ENCODE results near the gene TSPOAP1. TPM values are rescaled to one million over a fixed set of nuclear protein-coding genes. Genes with fewer than 3 reads are reported as not detected.
A peak's percentile ranks its signal among the peaks of the same experiment; 100 is the strongest.

Gene TSPOAP1
- total and polyA plus RNA-seq, 2 of the 13 experiments (the other 11 are each of a cell fraction or from before 2014, with no cell fraction given), result not detected

DNA sequence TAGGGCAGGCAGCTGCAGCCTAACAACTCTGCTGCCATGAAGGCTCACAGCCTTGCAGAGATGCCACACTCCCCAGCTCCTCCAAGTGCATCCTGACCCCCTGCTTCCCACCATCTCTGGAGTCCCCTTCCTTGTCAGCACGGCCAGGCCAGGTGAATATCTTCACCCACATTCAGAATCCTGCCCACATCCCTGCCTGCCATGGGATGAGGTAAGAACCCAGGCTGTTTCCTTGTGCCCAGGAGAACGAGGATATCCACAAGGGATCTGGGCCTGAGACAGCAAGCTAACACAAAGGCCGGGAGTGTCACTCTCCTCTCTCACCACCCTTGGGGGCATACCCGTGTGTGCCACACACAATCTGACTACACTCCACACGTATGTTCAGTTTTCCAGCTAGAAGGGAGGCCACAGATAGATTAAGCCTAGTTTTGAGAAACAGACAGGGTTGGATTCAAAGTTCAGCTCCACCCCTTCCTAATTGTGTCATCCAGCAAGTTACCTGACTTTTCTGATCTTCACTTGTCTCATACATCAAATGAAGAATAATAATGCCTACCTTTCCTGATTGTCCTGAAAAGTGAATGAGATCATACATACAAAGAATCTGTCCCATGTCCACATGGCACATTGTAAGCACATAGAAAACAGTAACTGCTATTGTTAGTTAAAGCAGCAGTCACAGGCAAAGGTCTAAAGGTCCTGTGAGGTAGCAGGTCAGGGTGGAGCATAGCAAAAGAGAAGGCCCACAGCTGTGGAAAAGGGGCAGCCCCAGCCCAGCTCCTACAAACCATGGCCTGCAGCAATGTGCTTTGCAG is 40.8 kb upstream of the TSPOAP1 start (continued):
- TF ChIP-seq, protein P1, sequence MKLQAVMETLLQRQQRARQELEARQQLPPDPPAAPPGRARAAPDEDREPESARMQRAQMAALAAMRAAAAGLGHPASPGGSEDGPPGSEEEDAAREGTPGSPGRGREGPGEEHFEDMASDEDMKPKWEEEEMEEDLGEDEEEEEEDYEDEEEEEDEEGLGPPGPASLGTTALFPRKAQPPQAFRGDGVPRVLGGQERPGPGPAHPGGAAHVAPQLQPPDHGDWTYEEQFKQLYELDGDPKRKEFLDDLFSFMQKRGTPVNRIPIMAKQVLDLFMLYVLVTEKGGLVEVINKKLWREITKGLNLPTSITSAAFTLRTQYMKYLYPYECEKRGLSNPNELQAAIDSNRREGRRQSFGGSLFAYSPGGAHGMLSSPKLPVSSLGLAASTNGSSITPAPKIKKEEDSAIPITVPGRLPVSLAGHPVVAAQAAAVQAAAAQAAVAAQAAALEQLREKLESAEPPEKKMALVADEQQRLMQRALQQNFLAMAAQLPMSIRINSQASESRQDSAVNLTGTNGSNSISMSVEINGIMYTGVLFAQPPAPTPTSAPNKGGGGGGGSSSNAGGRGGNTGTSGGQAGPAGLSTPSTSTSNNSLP (IDR thresholded peaks at IDR 0.05; ENCODE audit: low read depth, low read length), result peak; percentile 67
- TF ChIP-seq POLR2A (IDR thresholded peaks at IDR 0.05; ENCODE audit: insufficient read depth in 1 of 2, low read depth in 2 of 2, low read length in 2 of 2), result peak; percentile 12 to 31; a peak in 2 of 4 replicates
- TF ChIP-seq NFRKB (IDR thresholded peaks at IDR 0.05), result no peak
- TF ChIP-seq, protein P2, sequence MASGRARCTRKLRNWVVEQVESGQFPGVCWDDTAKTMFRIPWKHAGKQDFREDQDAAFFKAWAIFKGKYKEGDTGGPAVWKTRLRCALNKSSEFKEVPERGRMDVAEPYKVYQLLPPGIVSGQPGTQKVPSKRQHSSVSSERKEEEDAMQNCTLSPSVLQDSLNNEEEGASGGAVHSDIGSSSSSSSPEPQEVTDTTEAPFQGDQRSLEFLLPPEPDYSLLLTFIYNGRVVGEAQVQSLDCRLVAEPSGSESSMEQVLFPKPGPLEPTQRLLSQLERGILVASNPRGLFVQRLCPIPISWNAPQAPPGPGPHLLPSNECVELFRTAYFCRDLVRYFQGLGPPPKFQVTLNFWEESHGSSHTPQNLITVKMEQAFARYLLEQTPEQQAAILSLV (CRISPR knock-in tag; IDR thresholded peaks at IDR 0.05; ENCODE audit: borderline replicate concordance), result no peak
- no peak for TF ChIP-seq ZNF768 (CRISPR knock-in tag; IDR thresholded peaks at IDR 0.05)
- peak; percentile 81 for TF ChIP-seq PHF21A (CRISPR knock-in tag; IDR thresholded peaks at IDR 0.05)
- TF ChIP-seq JARID2 (CRISPR knock-in tag; IDR thresholded peaks at IDR 0.05; ENCODE audit: insufficient replicate concordance), result no peak
- no peak; the same call in 1 of the 2 replicates for TF ChIP-seq BCL6 (CRISPR knock-in tag; IDR thresholded peaks at IDR 0.05)
- no peak for TF ChIP-seq XBP1 (CRISPR knock-in tag; IDR thresholded peaks at IDR 0.05)
- TF ChIP-seq EZH2 (conservative IDR thresholded peaks at IDR 0.05; ENCODE audit: low read depth, low read length), result no peak
- TF ChIP-seq ZMYM3 (CRISPR knock-in tag; IDR thresholded peaks at IDR 0.05), result peak; percentile 9; the same call in 1 of the 2 replicates
- TF ChIP-seq KLF6 (CRISPR knock-in tag; IDR thresholded peaks at IDR 0.05), result no peak
- TF ChIP-seq, protein P3, sequence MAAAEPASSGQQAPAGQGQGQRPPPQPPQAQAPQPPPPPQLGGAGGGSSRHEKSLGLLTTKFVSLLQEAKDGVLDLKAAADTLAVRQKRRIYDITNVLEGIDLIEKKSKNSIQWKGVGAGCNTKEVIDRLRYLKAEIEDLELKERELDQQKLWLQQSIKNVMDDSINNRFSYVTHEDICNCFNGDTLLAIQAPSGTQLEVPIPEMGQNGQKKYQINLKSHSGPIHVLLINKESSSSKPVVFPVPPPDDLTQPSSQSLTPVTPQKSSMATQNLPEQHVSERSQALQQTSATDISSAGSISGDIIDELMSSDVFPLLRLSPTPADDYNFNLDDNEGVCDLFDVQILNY (CRISPR knock-in tag; conservative IDR thresholded peaks at IDR 0.05), result no peak
- no peak for TF ChIP-seq SMARCC2 (IDR thresholded peaks at IDR 0.05)
- no peak for TF ChIP-seq CAMTA2 (CRISPR knock-in tag; IDR thresholded peaks at IDR 0.05; ENCODE audit: borderline replicate concordance)
- TF ChIP-seq, protein P4, sequence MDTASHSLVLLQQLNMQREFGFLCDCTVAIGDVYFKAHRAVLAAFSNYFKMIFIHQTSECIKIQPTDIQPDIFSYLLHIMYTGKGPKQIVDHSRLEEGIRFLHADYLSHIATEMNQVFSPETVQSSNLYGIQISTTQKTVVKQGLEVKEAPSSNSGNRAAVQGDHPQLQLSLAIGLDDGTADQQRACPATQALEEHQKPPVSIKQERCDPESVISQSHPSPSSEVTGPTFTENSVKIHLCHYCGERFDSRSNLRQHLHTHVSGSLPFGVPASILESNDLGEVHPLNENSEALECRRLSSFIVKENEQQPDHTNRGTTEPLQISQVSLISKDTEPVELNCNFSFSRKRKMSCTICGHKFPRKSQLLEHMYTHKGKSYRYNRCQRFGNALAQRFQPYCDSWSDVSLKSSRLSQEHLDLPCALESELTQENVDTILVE (CRISPR knock-in tag; IDR thresholded peaks at IDR 0.05), result no peak; the same call in 1 of the 2 replicates
- TF ChIP-seq ZBTB21 (CRISPR knock-in tag; IDR thresholded peaks at IDR 0.05), result peak; percentile 78; the same call in 1 of the 2 replicates
- TF ChIP-seq ZNF296 (CRISPR knock-in tag; conservative IDR thresholded peaks at IDR 0.05), result no peak
- peak; percentile 59; the same call in 1 of the 2 replicates for TF ChIP-seq ZNF572 (CRISPR knock-in tag; IDR thresholded peaks at IDR 0.05)
- no peak for TF ChIP-seq ZNF850 (CRISPR knock-in tag; conservative IDR thresholded peaks at IDR 0.05)
- TF ChIP-seq ZNF709 (CRISPR knock-in tag; IDR thresholded peaks at IDR 0.05), result no peak; the same call in 1 of the 2 replicates
- TF ChIP-seq ZNF331 (CRISPR knock-in tag; IDR thresholded peaks at IDR 0.05), result peak; percentile 41; the same call in 1 of the 2 replicates
- peak; percentile 66 for TF ChIP-seq ATF7 (IDR thresholded peaks at IDR 0.05)
- no peak for TF ChIP-seq ATF7 (CRISPR knock-in tag; IDR thresholded peaks at IDR 0.05)
- no peak for TF ChIP-seq EED (CRISPR knock-in tag; IDR thresholded peaks at IDR 0.05)
- no peak for TF ChIP-seq MAZ (IDR thresholded peaks at IDR 0.05; ENCODE audit: borderline replicate concordance, low read depth, low read length)
- 0 out of 2 replicates have a peak, but pooled peaks have one; percentile 34 for TF ChIP-seq MAZ (CRISPR knock-in tag; IDR thresholded peaks at IDR 0.05; ENCODE audit: low read depth)

Measured in HepG2 (cell line).